ENCODE data around the gene FBXW8.

DNA sequence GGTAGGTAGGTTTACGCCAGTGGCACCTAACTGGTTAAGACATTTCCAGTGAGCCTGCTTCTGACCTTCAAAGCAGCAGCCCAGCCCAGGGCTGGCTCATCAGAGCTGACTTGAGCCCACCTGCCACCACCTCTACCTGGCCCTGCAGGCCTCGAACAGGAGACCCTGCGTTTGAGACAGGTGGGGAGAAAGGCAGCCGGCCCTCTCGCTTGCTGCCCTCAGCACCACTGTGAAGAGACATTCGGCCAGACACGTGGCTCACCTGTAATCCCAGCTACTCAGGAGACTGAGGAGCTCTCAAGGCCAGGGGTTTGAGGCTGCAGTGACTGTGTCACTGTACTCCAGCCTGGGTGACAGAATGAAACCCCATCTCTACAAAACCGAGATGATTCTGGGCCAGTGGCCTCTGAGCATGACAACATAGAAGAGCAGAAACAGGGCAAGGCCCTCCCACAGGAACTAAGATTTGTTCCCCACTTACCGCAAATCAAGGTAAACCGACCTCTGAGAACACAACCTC lies 114.3 kb downstream of the FBXW8 start:
- TF ChIP-seq CTCF (IDR thresholded peaks at IDR 0.05) (no peak), EZH2 (IDR thresholded peaks at IDR 0.05; ENCODE audit: borderline replicate concordance, insufficient read depth, low read depth, low read length, poor library complexity, severe bottlenecking) (no peak)
